A172 (cell line): ENCODE data around the gene RBM47. TPM values are rescaled to one million over a fixed set of nuclear protein-coding genes. Genes with fewer than 3 reads are reported as not detected.
A peak's percentile ranks its signal among the peaks of the same experiment; 100 is the strongest.
"Not testable (repeated sequence)": the region's sequence is repeated elsewhere in the genome, so short reads cannot be mapped to it uniquely, and the experiment has no call there.

Experiments used
- DNase-seq: peaks from one replicate; pipeline ENCODE4 v3.0.0-alpha.2; 2015; ENCODE audit warnings: low spot score
- total RNA-seq: library from RNA; depleted of rRNA; stranded (reverse); fragments of >200 nt; shearing (Covaris generic); gene quantifications from 2 replicates; pipeline ENCODE4 v1.2.3, GENCODE V29; 2014

The RBM47 gene
- total RNA-seq, 1 experiment from 2014 or later = 4.9 TPM

GRCh38 chr4:40412388-40412787 is 217.3 kb downstream of the RBM47 start:
- DNase-seq = no peak

GRCh38 chr4:40409835-40410234 is 219.8 kb downstream of the RBM47 start:
- peak; percentile 28 for DNase-seq

- not testable (repeated sequence) for DNase-seq
Measured at GRCh38 chr4:40407468-40407867, 222.2 kb downstream of the RBM47 start.

GRCh38 chr4:40406340-40406739 is 223.3 kb downstream of the RBM47 start:
- no peak for DNase-seq

- no peak for DNase-seq
Measured at GRCh38 chr4:40405193-40405592, 224.5 kb downstream of the RBM47 start.

- DNase-seq = no peak
Measured at GRCh38 chr4:40403081-40403480, 226.6 kb downstream of the RBM47 start.

- no peak for DNase-seq
Measured at GRCh38 chr4:40402556-40402955, 227.1 kb downstream of the RBM47 start.

- DNase-seq = no peak
Measured at GRCh38 chr4:40401631-40402030, 228.0 kb downstream of the RBM47 start.

GRCh38 chr4:40401096-40401495 is 228.6 kb downstream of the RBM47 start:
- no peak for DNase-seq

- no peak for DNase-seq
Measured at GRCh38 chr4:40399578-40399977, 230.1 kb downstream of the RBM47 start.

GRCh38 chr4:40395908-40396793 is 233.5 kb downstream of the RBM47 start:
- DNase-seq = no peak

- DNase-seq = no peak
Measured at GRCh38 chr4:40395166-40395900, 234.3 kb downstream of the RBM47 start.

- no peak for DNase-seq
Measured at GRCh38 chr4:40394236-40394635, 235.4 kb downstream of the RBM47 start.

- not testable (repeated sequence) for DNase-seq
Measured at GRCh38 chr4:40392241-40392640, 237.4 kb downstream of the RBM47 start.

GRCh38 chr4:40389986-40390385 is 239.7 kb downstream of the RBM47 start:
- DNase-seq = no peak

- DNase-seq = no peak
Measured at GRCh38 chr4:40388239-40388638, 241.4 kb downstream of the RBM47 start.

GRCh38 chr4:40380647-40381046 is 249.0 kb downstream of the RBM47 start:
- no peak for DNase-seq

GRCh38 chr4:40379248-40379647 is 250.4 kb downstream of the RBM47 start:
- no peak for DNase-seq

GRCh38 chr4:40378619-40379018 is 251.0 kb downstream of the RBM47 start:
- no peak for DNase-seq

- DNase-seq = no peak
Measured at GRCh38 chr4:40377512-40378365, 251.9 kb downstream of the RBM47 start.

GRCh38 chr4:40375620-40376019 is 254.0 kb downstream of the RBM47 start:
- no peak for DNase-seq

- DNase-seq = no peak
Measured at GRCh38 chr4:40375095-40375494, 254.6 kb downstream of the RBM47 start.
